Omental fat pad (tissue), 4 donors: ENCODE measurements around the gene PIP4K2B. TPM values are rescaled to one million over a fixed set of nuclear protein-coding genes. Genes with fewer than 3 reads are reported as not detected.
A peak's percentile ranks its signal among the peaks of the same experiment; 100 is the strongest.

Experiments
- ATAC-seq: fragments of 150-250 bp; one replicate; pipeline ENCODE4 v1.9.1; 2016; ENCODE audit warnings: mild to moderate bottlenecking, moderate library complexity; ENCODE audit not compliant: low FRiP score
- DNase-seq: peaks from one replicate; pipeline ENCODE4 v3.0.0-alpha.2; 2019; ENCODE audit warnings: low spot score
- CTCF ChIP-seq, 3 donors: fragments of 450-650 bp; IDR thresholded peaks; one replicate each; pipeline ENCODE4 v1.5.1; 2016 to 2017; ENCODE audit warnings: antibody characterized with exemption in 3 of 3, mild to moderate bottlenecking in 3 of 3, moderate library complexity in 2 of 3
- total RNA-seq, 4 donors: library from RNA; depleted of rRNA; stranded (reverse); fragments of >200 nt; gene quantifications; one replicate each; pipeline ENCODE4 v1.1.0, GENCODE V29; 2016

Gene PIP4K2B
- total RNA-seq, 4 donors from 2014 or later = 25.7 to 79.0 (median 47.2) TPM

GRCh38 chr17:38732376-38733281, 66.7 kb downstream of the PIP4K2B start:
- no peak for ATAC-seq
- no peak for DNase-seq
- no peak for TF ChIP-seq CTCF (IDR thresholded peaks at IDR 0.05)

- no peak for ATAC-seq
- no peak for TF ChIP-seq CTCF (IDR thresholded peaks at IDR 0.05)
- no peak for DNase-seq
Measured at GRCh38 chr17:38731526-38732294, 67.6 kb downstream of the PIP4K2B start.

GRCh38 chr17:38730526-38731379, 68.6 kb downstream of the PIP4K2B start:
- TF ChIP-seq CTCF (IDR thresholded peaks at IDR 0.05) = no peak
- ATAC-seq = peak; percentile 22
- no peak for DNase-seq

GRCh38 chr17:38729886-38730525, 69.3 kb downstream of the PIP4K2B start, which contains the start of gene CISD3:
Gene CISD3, plus strand, starts transcription at chr17:38730341. Its CDS starts 18 bp downstream, at chr17:38730359.
- peak; percentile 94 for ATAC-seq
- no peak for DNase-seq
- TF ChIP-seq CTCF (IDR thresholded peaks at IDR 0.05) = peak in 2 of 3 donors; percentile 71 to 77

- ATAC-seq (no peak), DNase-seq (no peak)
- TF ChIP-seq CTCF (IDR thresholded peaks at IDR 0.05) = no peak
Measured at GRCh38 chr17:38729368-38729885, 69.9 kb downstream of the PIP4K2B start.

GRCh38 chr17:38728290-38728831, 71.0 kb downstream of the PIP4K2B start:
- TF ChIP-seq CTCF (IDR thresholded peaks at IDR 0.05) = no peak
- no peak for DNase-seq
- no peak for ATAC-seq
